SU-DHL-6 (cell line): Measurements from ENCODE around the gene UNC5B.

ENCODE experiments used
- H2AFZ ChIP-seq: fragments of 200-600 bp; sonication (generic); 2 replicates; pipeline ENCODE4 v1.6.1; 2014; ENCODE audit warnings: low read depth, mild to moderate bottlenecking, moderate library complexity, mixed read lengths, antibody characterized with exemption, low read length; ENCODE audit not compliant: severe bottlenecking
- H3F3A ChIP-seq: fragments of 200-600 bp; shearing (Covaris generic); 2 replicates; pipeline ENCODE4 v1.6.0; 2016; ENCODE audit warnings: antibody characterized with exemption, mild to moderate bottlenecking; ENCODE audit not compliant: insufficient read depth
- H3K27ac ChIP-seq: fragments of 200-600 bp; sonication (generic); 2 replicates; pipeline ENCODE4 v1.5.1; 2016; ENCODE audit warnings: low read depth, mild to moderate bottlenecking, low read length, moderate library complexity, mixed read lengths
- H3K27me3 ChIP-seq: fragments of 200-600 bp; sonication (generic), shearing (Covaris generic); 2 replicates; pipeline ENCODE4 v1.6.0; 2014; ENCODE audit warnings: mild to moderate bottlenecking, low read length
- H3K36me3 ChIP-seq: fragments of 200-600 bp; sonication (generic); 2 replicates; pipeline ENCODE4 v1.6.1; 2014; ENCODE audit warnings: mild to moderate bottlenecking, low read length, mixed read lengths
- H3K4me2 ChIP-seq: fragments of 300-600, 200-600 bp; shearing (Covaris generic), sonication (generic); 2 replicates; pipeline ENCODE4 v1.6.0; 2014; ENCODE audit warnings: low read length, low read depth, mild to moderate bottlenecking; ENCODE audit not compliant: poor library complexity, severe bottlenecking
- H3K4me3 ChIP-seq: fragments of 200-600 bp; sonication (generic); 2 replicates; pipeline ENCODE4 v1.5.1; 2014; ENCODE audit warnings: antibody characterized with exemption, low read length, mild to moderate bottlenecking, mixed read lengths; ENCODE audit not compliant: insufficient read depth, poor library complexity, severe bottlenecking
- H3K79me2 ChIP-seq: fragments of 200-600 bp; sonication (generic); 2 replicates; pipeline ENCODE4 v1.6.1; 2014; ENCODE audit warnings: mild to moderate bottlenecking, low read length, moderate library complexity; ENCODE audit not compliant: insufficient read depth
- H3K9ac ChIP-seq: fragments of 200-600 bp; sonication (generic); 2 replicates; pipeline ENCODE4 v1.7.0; 2014; ENCODE audit warnings: mild to moderate bottlenecking, low read length
- H3K9me2 ChIP-seq: fragments of 200-600 bp; sonication (generic); replicated peaks from 2 replicates; pipeline ENCODE4 v1.6.1; 2014; ENCODE audit warnings: low read length; ENCODE audit not compliant: insufficient read depth
- H3K9me3 ChIP-seq: fragments of 200-600 bp; sonication (generic); 2 replicates; pipeline ENCODE4 v1.6.1; 2014; ENCODE audit warnings: low read length, mixed read lengths; ENCODE audit not compliant: insufficient read depth
- H4K20me1 ChIP-seq: fragments of 200-600 bp; sonication (generic); 2 replicates; pipeline ENCODE4 v1.6.1; 2014; ENCODE audit warnings: low read depth, mild to moderate bottlenecking, antibody characterized with exemption, low read length, moderate library complexity, mixed read lengths
- EZH2phosphoT487 ChIP-seq: fragments of 200-600 bp; sonication (generic), shearing (Covaris generic); conservative IDR thresholded peaks from 2 replicates; pipeline ENCODE4 v1.6.1; 2018; ENCODE audit warnings: mild to moderate bottlenecking, antibody characterized with exemption, low read length, moderate library complexity, mixed read lengths
- TF ChIP-seq, protein P1 (sequence below): fragments of 200-600 bp; sonication (generic); IDR thresholded peaks from one replicate; pipeline ENCODE4 v1.5.1; 2017; ENCODE audit warnings: antibody characterized with exemption, mild to moderate bottlenecking, low read length, moderate library complexity; ENCODE audit not compliant: insufficient read depth, poor library complexity, severe bottlenecking

The UNC5B gene

DNA sequence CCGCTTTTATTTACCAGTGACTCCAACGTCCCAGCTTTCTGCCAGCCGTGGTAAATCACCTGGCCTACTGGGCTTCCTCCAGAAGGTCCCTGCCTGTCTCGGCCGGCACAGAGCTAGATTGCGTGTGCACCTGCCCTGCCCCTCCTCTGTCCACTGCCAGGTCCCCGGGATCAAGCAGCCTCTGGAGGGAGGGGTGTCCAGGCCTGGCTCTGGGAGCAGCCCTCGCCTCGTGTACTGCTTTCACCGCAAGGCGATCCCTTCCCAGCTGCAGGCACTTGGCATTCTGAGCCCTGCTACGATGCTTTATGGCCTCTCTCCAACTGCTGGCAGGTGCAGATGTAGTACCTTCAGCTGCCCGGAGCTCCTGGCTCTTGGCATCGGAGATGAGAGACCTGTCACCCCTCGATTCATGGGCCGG lies 114.1 kb downstream of the UNC5B start:
- Histone ChIP-seq H4K20me1 (no peaks in the 10 kb centered on the region), H2AFZ (no peak overlapping the region), H3K9me2 (no peaks in the 10 kb centered on the region), H3K79me2 (no peaks in the 10 kb centered on the region), H3K4me2 (no peak overlapping the region), H3K9me3 (no peaks in the 10 kb centered on the region), H3K27ac (no peak overlapping the region), H3K4me3 (no peak overlapping the region), H3F3A (no peaks in the 10 kb centered on the region), H3K9ac (no peak overlapping the region), H3K36me3 (no peaks in the 10 kb centered on the region), H3K27me3 (no peaks in the 10 kb centered on the region)
- no peak for TF ChIP-seq EZH2phosphoT487
- TF ChIP-seq, protein P1, sequence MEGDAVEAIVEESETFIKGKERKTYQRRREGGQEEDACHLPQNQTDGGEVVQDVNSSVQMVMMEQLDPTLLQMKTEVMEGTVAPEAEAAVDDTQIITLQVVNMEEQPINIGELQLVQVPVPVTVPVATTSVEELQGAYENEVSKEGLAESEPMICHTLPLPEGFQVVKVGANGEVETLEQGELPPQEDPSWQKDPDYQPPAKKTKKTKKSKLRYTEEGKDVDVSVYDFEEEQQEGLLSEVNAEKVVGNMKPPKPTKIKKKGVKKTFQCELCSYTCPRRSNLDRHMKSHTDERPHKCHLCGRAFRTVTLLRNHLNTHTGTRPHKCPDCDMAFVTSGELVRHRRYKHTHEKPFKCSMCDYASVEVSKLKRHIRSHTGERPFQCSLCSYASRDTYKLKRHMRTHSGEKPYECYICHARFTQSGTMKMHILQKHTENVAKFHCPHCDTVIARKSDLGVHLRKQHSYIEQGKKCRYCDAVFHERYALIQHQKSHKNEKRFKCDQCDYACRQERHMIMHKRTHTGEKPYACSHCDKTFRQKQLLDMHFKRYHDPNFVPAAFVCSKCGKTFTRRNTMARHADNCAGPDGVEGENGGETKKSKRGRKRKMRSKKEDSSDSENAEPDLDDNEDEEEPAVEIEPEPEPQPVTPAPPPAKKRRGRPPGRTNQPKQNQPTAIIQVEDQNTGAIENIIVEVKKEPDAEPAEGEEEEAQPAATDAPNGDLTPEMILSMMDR: no peak

DNA sequence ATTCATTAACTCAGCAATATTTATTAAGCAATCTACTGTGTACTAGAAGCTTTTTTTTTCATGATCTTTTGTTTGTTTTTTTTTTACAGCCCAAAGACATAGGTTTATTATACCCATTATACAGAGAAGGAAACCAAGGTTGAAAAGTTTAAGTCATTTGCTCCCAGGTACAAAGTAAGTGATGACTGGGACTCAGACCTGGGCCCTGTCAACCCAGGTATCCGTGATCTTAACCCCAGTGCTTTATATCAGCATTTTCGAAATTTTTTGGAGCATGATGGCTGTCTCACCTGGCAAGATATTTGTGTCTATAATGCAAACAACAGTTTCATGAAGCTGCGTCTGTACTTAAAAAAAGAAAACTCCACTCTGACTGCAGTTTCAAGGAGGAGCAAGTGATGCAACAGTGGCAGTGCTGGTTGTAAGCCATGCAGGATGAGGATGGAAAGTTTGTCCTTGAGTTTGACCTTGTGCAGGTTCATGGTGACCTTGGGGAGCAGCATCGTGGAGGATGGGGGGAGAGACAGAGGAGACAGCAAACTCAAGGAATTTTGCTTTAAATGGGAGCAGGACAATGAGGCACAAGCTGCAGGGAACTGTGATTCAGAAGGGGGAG lies 118.5 kb downstream of the UNC5B start:
- Histone ChIP-seq H3F3A (no peaks in the 10 kb centered on the region), H3K27ac (no peak overlapping the region), H3K9ac (no peak overlapping the region), H3K79me2 (no peaks in the 10 kb centered on the region), H4K20me1 (no peaks in the 10 kb centered on the region), H3K4me2 (no peak overlapping the region), H3K27me3 (no peaks in the 10 kb centered on the region), H3K4me3 (no peak overlapping the region), H3K9me2 (no peaks in the 10 kb centered on the region), H3K36me3 (no peaks in the 10 kb centered on the region), H2AFZ (no peak overlapping the region), H3K9me3 (no peaks in the 10 kb centered on the region)
- TF ChIP-seq, protein P1: no peak
- no peak for TF ChIP-seq EZH2phosphoT487

DNA sequence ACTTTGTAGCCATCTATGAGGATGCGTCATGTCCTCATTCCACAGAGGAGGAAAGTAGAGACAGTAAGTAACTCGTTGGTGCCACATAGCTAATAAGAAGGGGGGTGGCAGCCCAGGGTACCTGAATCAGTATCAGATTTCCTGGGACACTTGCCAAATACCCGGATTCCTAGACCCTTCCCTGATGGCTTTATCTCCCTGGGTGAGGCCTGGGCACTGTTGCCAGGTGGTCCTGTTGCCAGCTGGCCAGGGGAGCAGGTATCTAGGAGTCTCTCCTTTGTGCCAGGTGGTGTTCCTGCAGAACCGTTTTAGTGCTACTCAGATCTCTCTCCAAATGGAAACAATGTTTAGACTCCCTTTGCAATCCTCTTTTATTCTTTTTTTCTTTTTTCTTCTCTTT lies 119.4 kb downstream of the UNC5B start:
- Histone ChIP-seq H2AFZ (no peak overlapping the region), H4K20me1 (no peaks in the 10 kb centered on the region), H3K9ac (no peak overlapping the region), H3K9me2 (no peaks in the 10 kb centered on the region), H3F3A (no peaks in the 10 kb centered on the region), H3K27ac (no peak overlapping the region), H3K27me3 (no peaks in the 10 kb centered on the region), H3K4me2 (no peak overlapping the region), H3K36me3 (no peaks in the 10 kb centered on the region), H3K4me3 (no peak overlapping the region), H3K9me3 (no peaks in the 10 kb centered on the region), H3K79me2 (no peaks in the 10 kb centered on the region)
- TF ChIP-seq, protein P1: no peak
- TF ChIP-seq EZH2phosphoT487: no peak
